Dermis blood vessel endothelial cell (primary cell): ENCODE measurements around the gene TMCC2. TPM values are rescaled to one million over a fixed set of nuclear protein-coding genes. Genes with fewer than 3 reads are reported as not detected.

Experiments used
- total RNA-seq: library from RNA; depleted of rRNA; stranded (reverse); fragments of >200 nt; gene quantifications from 2 replicates; pipeline ENCODE4 v1.2.3, GENCODE V29; 2014

The TMCC2 gene
- total RNA-seq, 1 donor from 2014 or later: 1.9 TPM

Other genes starting within 250 kb of the TMCC2 start
- gene CNTN2, start 184.7 kb upstream of the TMCC2 start, total RNA-seq: not detected in 2 replicates
- gene TMEM81, start 143.5 kb upstream of the TMCC2 start, total RNA-seq: 1.2 TPM in 2 replicates
- gene RBBP5, start 106.0 kb upstream of the TMCC2 start, total RNA-seq: 23.6 and 24.5 TPM in 2 replicates
- gene DSTYK, start 16.2 kb upstream of the TMCC2 start, total RNA-seq: 14.9 and 15.1 TPM in 2 replicates
- gene NUAK2, start 93.8 kb downstream of the TMCC2 start, total RNA-seq: 4.6 and 5.0 TPM in 2 replicates
- not detected in 2 replicates for gene KLHDC8A, start 129.0 kb downstream of the TMCC2 start, total RNA-seq
- not detected in 2 replicates for gene LEMD1, start 194.1 kb downstream of the TMCC2 start, total RNA-seq
- gene BLACAT1, start 228.1 kb downstream of the TMCC2 start, total RNA-seq: 0.19 TPM in 1 of 2 replicates, not detected in the other